ENCODE data around the gene SMIM1.

DNA sequence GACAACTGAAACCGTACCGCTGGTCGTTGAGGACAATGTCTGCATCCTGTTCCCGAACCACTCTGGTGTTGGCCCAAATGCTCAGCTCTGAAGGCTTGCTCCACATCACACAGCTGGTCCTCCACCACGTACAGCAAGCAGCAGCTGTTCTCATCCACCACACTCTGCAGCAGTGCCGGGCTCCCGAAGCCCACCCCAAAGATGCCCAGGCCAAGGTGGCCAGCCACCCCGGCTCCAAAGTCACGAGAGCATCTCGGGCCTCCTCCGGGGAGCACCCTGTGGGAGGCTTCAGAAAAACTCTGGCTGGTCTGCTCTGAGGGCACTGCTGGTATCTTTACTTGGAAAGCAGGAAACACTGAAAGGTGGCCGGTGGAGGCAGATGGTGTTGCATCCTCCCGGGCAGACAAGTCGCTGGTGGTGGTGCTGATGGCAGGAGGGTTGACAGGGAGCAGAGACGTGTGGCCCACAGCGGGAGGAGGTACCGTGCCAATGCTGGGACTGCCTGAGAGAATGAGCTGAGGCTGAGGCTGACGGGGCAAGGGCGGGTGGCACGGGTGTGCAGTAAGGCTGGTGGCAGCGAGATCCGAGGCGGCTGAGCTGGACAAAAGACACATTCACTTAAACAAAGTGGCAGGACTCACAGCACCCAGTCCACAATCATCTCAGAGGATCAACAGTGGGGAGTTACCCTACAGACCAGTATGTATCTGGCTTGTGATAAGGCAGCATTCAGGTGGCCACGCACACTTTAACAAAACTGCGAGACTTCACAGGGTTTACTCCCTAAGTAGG is 26.8 kb upstream of the SMIM1 start:
- TF ChIP-seq, protein P1, sequence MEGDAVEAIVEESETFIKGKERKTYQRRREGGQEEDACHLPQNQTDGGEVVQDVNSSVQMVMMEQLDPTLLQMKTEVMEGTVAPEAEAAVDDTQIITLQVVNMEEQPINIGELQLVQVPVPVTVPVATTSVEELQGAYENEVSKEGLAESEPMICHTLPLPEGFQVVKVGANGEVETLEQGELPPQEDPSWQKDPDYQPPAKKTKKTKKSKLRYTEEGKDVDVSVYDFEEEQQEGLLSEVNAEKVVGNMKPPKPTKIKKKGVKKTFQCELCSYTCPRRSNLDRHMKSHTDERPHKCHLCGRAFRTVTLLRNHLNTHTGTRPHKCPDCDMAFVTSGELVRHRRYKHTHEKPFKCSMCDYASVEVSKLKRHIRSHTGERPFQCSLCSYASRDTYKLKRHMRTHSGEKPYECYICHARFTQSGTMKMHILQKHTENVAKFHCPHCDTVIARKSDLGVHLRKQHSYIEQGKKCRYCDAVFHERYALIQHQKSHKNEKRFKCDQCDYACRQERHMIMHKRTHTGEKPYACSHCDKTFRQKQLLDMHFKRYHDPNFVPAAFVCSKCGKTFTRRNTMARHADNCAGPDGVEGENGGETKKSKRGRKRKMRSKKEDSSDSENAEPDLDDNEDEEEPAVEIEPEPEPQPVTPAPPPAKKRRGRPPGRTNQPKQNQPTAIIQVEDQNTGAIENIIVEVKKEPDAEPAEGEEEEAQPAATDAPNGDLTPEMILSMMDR (conservative IDR thresholded peaks at IDR 0.05 in 1 of 2, IDR thresholded peaks at IDR 0.05 in 1 of 2; ENCODE audit: extremely low read depth in 1 of 2, insufficient read depth in 1 of 2, low read depth in 1 of 2, low read length in 2 of 2), result no peak
- no peak for TF ChIP-seq EZH2 (IDR thresholded peaks at IDR 0.05; ENCODE audit: borderline replicate concordance, low read length)
